Ishikawa (cell line): ENCODE results near the gene TCL1B.

ENCODE experiments used
- CEBPB ChIP-seq: IDR thresholded peaks from 2 replicates; pipeline ENCODE4 v1.6.1; 2012
- CREB1 ChIP-seq: IDR thresholded peaks from 2 replicates; pipeline ENCODE4 v1.6.1; 2012; ENCODE audit warnings: low read depth
- EGR1 ChIP-seq: IDR thresholded peaks from 2 replicates; pipeline ENCODE4 v1.6.1; 2012
- EP300 ChIP-seq: IDR thresholded peaks from 2 replicates; pipeline ENCODE4 v1.6.1; 2012; ENCODE audit warnings: borderline replicate concordance
- FOXM1 ChIP-seq: IDR thresholded peaks from 2 replicates; pipeline ENCODE4 v1.6.1; 2012; ENCODE audit warnings: low read depth, borderline replicate concordance
- MAX ChIP-seq: IDR thresholded peaks from 2 replicates; pipeline ENCODE4 v1.6.1; 2012
- NFIC ChIP-seq: IDR thresholded peaks from 2 replicates; pipeline ENCODE4 v1.6.1; 2012
- RAD21 ChIP-seq: IDR thresholded peaks from 2 replicates; pipeline ENCODE4 v1.6.1; 2012; ENCODE audit warnings: low read depth
- REST ChIP-seq: IDR thresholded peaks from 2 replicates; pipeline ENCODE4 v1.6.1; 2012; ENCODE audit warnings: low read depth, mild to moderate bottlenecking
- TAF1 ChIP-seq: IDR thresholded peaks from 2 replicates; pipeline ENCODE4 v1.6.1; 2012; ENCODE audit warnings: low read depth, mild to moderate bottlenecking
- TCF12 ChIP-seq: IDR thresholded peaks from 2 replicates; pipeline ENCODE4 v1.6.1; 2012; ENCODE audit warnings: low read depth
- TEAD4 ChIP-seq: IDR thresholded peaks from 2 replicates; pipeline ENCODE4 v1.6.1; 2012
- YY1 ChIP-seq: IDR thresholded peaks from 2 replicates; pipeline ENCODE4 v1.6.1; 2012; ENCODE audit warnings: low read depth

- TF ChIP-seq REST (no peak), EP300 (no peak), FOXM1 (no peak), MAX (no peak), NFIC (no peak), YY1 (no peak), RAD21 (no peak), CREB1 (no peak), TCF12 (no peak), TEAD4 (no peak), CEBPB (no peak), EGR1 (no peak), TAF1 (no peak)
These were observed 23.6 kb upstream of the TCL1B start for GRCh38 chr14:95662376-95663186.
